H9 (cell line): ENCODE results near the gene ERFE. TPM values are rescaled to one million over a fixed set of nuclear protein-coding genes. Genes with fewer than 3 reads are reported as not detected.

Source experiments
- DNase-seq: peaks from one replicate; pipeline ENCODE4 v3.0.0-alpha.2; 2017
- H2AFZ ChIP-seq: one replicate; pipeline ENCODE4 v1.6.1; 2013; ENCODE audit warnings: mild to moderate bottlenecking, low read length, control low read depth, moderate library complexity
- H2AK5ac ChIP-seq: 2 replicates; pipeline ENCODE4 v1.6.1; 2013; ENCODE audit warnings: low read length, control low read depth, mixed read lengths; ENCODE audit not compliant: insufficient read length
- H2BK120ac ChIP-seq: one replicate; pipeline ENCODE4 v1.6.1; 2013; ENCODE audit warnings: low read depth, mild to moderate bottlenecking, low read length, control low read depth, inconsistent platforms; ENCODE audit not compliant: poor library complexity, severe bottlenecking
- H2BK12ac ChIP-seq: 2 replicates; pipeline ENCODE4 v1.6.1; 2013; ENCODE audit warnings: low read length, control low read depth, mixed read lengths, low read depth; ENCODE audit not compliant: insufficient read length
- H2BK15ac ChIP-seq: 2 replicates; pipeline ENCODE4 v1.6.1; 2013; ENCODE audit warnings: low read depth, low read length, control low read depth
- H2BK20ac ChIP-seq: one replicate; pipeline ENCODE4 v1.6.1; 2013; ENCODE audit warnings: low read depth, mild to moderate bottlenecking, low read length, control low read depth, inconsistent platforms; ENCODE audit not compliant: poor library complexity, severe bottlenecking
- H2BK5ac ChIP-seq: 2 replicates; pipeline ENCODE4 v1.6.1; 2013; ENCODE audit warnings: low read length, control low read depth, mixed read lengths; ENCODE audit not compliant: insufficient read length
- H3K14ac ChIP-seq: 2 replicates; pipeline ENCODE4 v1.6.1; 2013; ENCODE audit warnings: low read length, control low read depth; ENCODE audit not compliant: insufficient read depth
- H3K18ac ChIP-seq: 2 replicates; pipeline ENCODE4 v1.6.1; 2013; ENCODE audit warnings: low read depth, mild to moderate bottlenecking, mixed read lengths, low read length, control low read depth; ENCODE audit not compliant: insufficient read length
- H3K23ac ChIP-seq: 2 replicates; pipeline ENCODE4 v1.6.1; 2013; ENCODE audit warnings: low read length, control low read depth, mixed read lengths, low read depth; ENCODE audit not compliant: insufficient read length
- H3K23me2 ChIP-seq: 2 replicates; pipeline ENCODE4 v1.6.1; 2013; ENCODE audit warnings: low read depth, mild to moderate bottlenecking, mixed read lengths, low read length, control low read depth; ENCODE audit not compliant: insufficient read length, poor library complexity, severe bottlenecking
- H3K27ac ChIP-seq: 2 replicates; pipeline ENCODE4 v1.5.1; 2013; ENCODE audit warnings: low read length, control low read depth, mixed read lengths, low read depth; ENCODE audit not compliant: insufficient read length
- H3K27me3 ChIP-seq: 2 replicates; pipeline ENCODE4 v1.6.1; 2013; ENCODE audit warnings: low read length, control low read depth, inconsistent platforms; ENCODE audit not compliant: insufficient read depth
- H3K4ac ChIP-seq: 2 replicates; pipeline ENCODE4 v1.6.1; 2013; ENCODE audit warnings: low read depth, mild to moderate bottlenecking, control low read depth, inconsistent platforms, low read length, moderate library complexity
- H3K4me1 ChIP-seq: 2 replicates; pipeline ENCODE4 v1.6.1; 2013; ENCODE audit warnings: low read length, control low read depth, inconsistent platforms; ENCODE audit not compliant: insufficient read depth
- H3K4me2 ChIP-seq: 2 replicates; pipeline ENCODE4 v1.6.1; 2013; ENCODE audit warnings: low read length, control low read depth, mixed read lengths; ENCODE audit not compliant: insufficient read length, insufficient read depth
- H3K56ac ChIP-seq: 2 replicates; pipeline ENCODE4 v1.6.1; 2013; ENCODE audit warnings: low read depth, mild to moderate bottlenecking, mixed read lengths, low read length, control low read depth; ENCODE audit not compliant: insufficient read length
- H3K79me1 ChIP-seq: 2 replicates; pipeline ENCODE4 v1.6.1; 2013; ENCODE audit warnings: low read depth, mild to moderate bottlenecking, moderate library complexity, low read length, control low read depth, inconsistent platforms; ENCODE audit not compliant: insufficient read depth, poor library complexity, severe bottlenecking
- H3K79me2 ChIP-seq: 2 replicates; pipeline ENCODE4 v1.6.1; 2013; ENCODE audit warnings: low read length, control low read depth, inconsistent platforms; ENCODE audit not compliant: insufficient read depth
- H3K9ac ChIP-seq: 2 replicates; pipeline ENCODE4 v1.6.1; 2013; ENCODE audit warnings: low read length, control low read depth, mixed read lengths; ENCODE audit not compliant: insufficient read length; ENCODE audit errors: extremely low read depth
- H3K9me3 ChIP-seq: one replicate; pipeline ENCODE4 v1.6.1; 2013; ENCODE audit warnings: low read depth, low read length, inconsistent platforms; ENCODE audit not compliant: control insufficient read depth
- H3T11ph ChIP-seq: one replicate; pipeline ENCODE4 v1.6.1; 2013; ENCODE audit warnings: mild to moderate bottlenecking, low read length, control low read depth, inconsistent platforms
- H4K20me1 ChIP-seq: one replicate; pipeline ENCODE4 v1.6.1; 2013; ENCODE audit not compliant: control insufficient read depth, insufficient read length, insufficient read depth
- H4K5ac ChIP-seq: 2 replicates; pipeline ENCODE4 v1.6.1; 2013; ENCODE audit warnings: low read depth, mild to moderate bottlenecking, mixed read lengths, low read length, control low read depth; ENCODE audit not compliant: insufficient read length
- H4K8ac ChIP-seq: replicated peaks from 2 replicates; pipeline ENCODE4 v1.6.1; 2013; ENCODE audit warnings: low read length, control low read depth, mixed read lengths, low read depth; ENCODE audit not compliant: insufficient read length
- H4K91ac ChIP-seq: 2 replicates; pipeline ENCODE4 v1.6.1; 2013; ENCODE audit warnings: low read depth, mild to moderate bottlenecking, moderate library complexity, mixed read lengths, low read length, control low read depth; ENCODE audit not compliant: insufficient read length
- H3K27ac Mint-ChIP-seq, 3 experiments: 2 replicates in 2 of 3; 3 replicates in 1 of 3; pipeline ENCODE4 v1.8.0; 2020 to 2021; ENCODE audit warnings: mixed read lengths in 3 of 3, mild to moderate bottlenecking in 1 of 3, moderate library complexity in 1 of 3
- H3K27me3 Mint-ChIP-seq: 2 replicates; pipeline ENCODE4 v1.8.0; 2021; ENCODE audit warnings: low read depth, mild to moderate bottlenecking, moderate library complexity, mixed read lengths
- H3K36me3 Mint-ChIP-seq, 3 experiments: 2 replicates in 2 of 3; 3 replicates in 1 of 3; pipeline ENCODE4 v1.8.0; 2020 to 2021; ENCODE audit warnings: low read depth in 3 of 3, mixed read lengths in 3 of 3; ENCODE audit not compliant: insufficient read depth in 1 of 3
- H3K4me1 Mint-ChIP-seq, 2 experiments: 2 replicates each; pipeline ENCODE4 v1.8.0; 2020; ENCODE audit warnings: mixed read lengths in 2 of 2
- H3K4me3 Mint-ChIP-seq, 2 experiments: 2 replicates in 1 of 2; 3 replicates in 1 of 2; pipeline ENCODE4 v1.8.0; 2020 to 2021; ENCODE audit warnings: mild to moderate bottlenecking in 2 of 2, mixed read lengths in 2 of 2, moderate library complexity in 1 of 2
- H3K9me3 Mint-ChIP-seq, 2 experiments: 2 replicates in 1 of 2; 3 replicates in 1 of 2; pipeline ENCODE4 v1.8.0; 2020; ENCODE audit warnings: mild to moderate bottlenecking in 2 of 2, mixed read lengths in 2 of 2, moderate library complexity in 1 of 2
- WGBS: extraction: QIAGEN DNeasy Blood & Tissue Kit; methylation state at CpG from one replicate; pipeline ENCODE4 v1.1.7; 2013; ENCODE audit warnings: missing lambda C conversion rate, low lambda C conversion rate, mixed read lengths; ENCODE audit not compliant: insufficient read length; ENCODE audit errors: extremely low coverage; 5-methylcytosine and 5-hydroxymethylcytosine counted together
- total RNA-seq: library from RNA; stranded (reverse); gene quantifications from 2 replicates; pipeline ENCODE4 v1.2.1, GENCODE V29; 2021
- TF ChIP-seq, protein P1 (sequence below): fragments of 200-600 bp; sonication (generic); conservative IDR thresholded peaks from 3 replicates; pipeline ENCODE4 v1.8.0; 2021; ENCODE audit warnings: antibody characterized with exemption, mild to moderate bottlenecking

Gene ERFE
- total RNA-seq, 1 experiment from 2014 or later, result 2.1 TPM

DNA sequence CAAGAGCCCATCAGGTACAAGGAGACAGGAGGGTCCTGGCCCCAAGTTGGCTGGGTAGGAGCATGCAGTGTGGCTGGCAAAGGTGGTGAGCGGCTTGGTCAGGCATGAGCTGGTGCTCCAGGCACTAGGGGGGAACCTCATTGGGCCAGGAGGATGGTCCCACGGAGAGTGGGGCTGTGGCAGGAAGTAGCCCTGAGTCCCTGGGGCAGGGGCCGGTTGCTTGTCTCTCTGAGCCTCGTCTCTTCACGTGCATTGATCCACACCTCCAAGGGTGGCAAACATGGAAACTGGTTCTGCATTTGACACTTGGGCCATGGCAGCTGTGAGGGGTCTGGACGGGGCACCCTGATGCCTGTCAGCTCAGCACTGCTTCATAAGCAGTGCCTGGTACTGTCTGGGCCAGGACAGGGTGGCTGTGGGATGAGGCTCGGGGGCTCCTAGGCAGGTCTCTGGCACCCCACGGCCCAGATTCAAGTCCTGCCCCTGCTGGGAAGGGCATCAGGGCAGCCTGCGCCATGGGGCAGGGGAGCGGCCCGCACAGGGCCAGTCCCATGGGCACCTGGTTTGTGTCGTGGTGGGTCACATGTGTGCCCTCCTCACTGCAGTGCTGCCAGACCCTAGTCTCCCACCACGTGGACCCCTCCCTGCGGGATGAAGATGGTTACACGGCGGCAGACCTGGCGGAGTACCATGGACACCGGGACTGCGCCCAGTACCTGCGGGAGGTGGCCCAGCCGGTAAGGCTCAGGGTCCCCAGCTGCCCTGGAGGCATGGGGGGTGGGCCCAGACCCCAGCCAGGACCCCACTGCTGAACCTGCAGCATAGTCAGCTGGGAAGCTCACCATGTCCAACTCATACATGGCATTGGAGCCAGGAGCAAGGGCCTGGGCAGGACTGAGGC, 42.2 kb upstream of the ERFE start:
- H3K9ac ChIP-seq, result no peak overlapping the region
- no CpG with 5 or more reads among the region's 21 CpGs for WGBS
- H3K27me3 ChIP-seq, result no peaks in the 10 kb centered on the region
- no peak overlapping the region for H3K56ac ChIP-seq
- no peaks in the 10 kb centered on the region for H3K9me3 ChIP-seq
- H3K79me1 ChIP-seq, result no peaks in the 10 kb centered on the region
- H2BK12ac ChIP-seq, result no peak overlapping the region
- H3T11ph ChIP-seq, result no peak overlapping the region
- H3K27ac ChIP-seq, result no peak overlapping the region
- DNase-seq, result no peak
- H2AK5ac ChIP-seq, result no peak overlapping the region
- H3K9me3 Mint-ChIP-seq, result peaks cover 15 to 26% of the 10 kb centered on the region in 2 experiments
- H3K18ac ChIP-seq, result no peak overlapping the region
- H4K8ac ChIP-seq, result no peak overlapping the region
- H4K20me1 ChIP-seq, result no peaks in the 10 kb centered on the region
- H3K79me2 ChIP-seq, result no peaks in the 10 kb centered on the region
- H3K27ac Mint-ChIP-seq, result peak overlapping the region in 1 of 3 experiments; percentile 92; a peak in 1 of 7 replicates
- no peak overlapping the region; the same call in 1 of the 2 replicates for H3K14ac ChIP-seq
- no peak overlapping the region for H3K4me3 Mint-ChIP-seq
- peaks cover 12% of the 10 kb centered on the region for H3K27me3 Mint-ChIP-seq
- no peak overlapping the region for H2BK120ac ChIP-seq
- H3K4me1 Mint-ChIP-seq, result no peaks in the 10 kb centered on the region; a peak in 1 of 4 replicates
- H3K23ac ChIP-seq, result no peak overlapping the region
- H3K36me3 Mint-ChIP-seq, result peaks cover 0 to 9% (median 0%) of the 10 kb centered on the region in 3 experiments; a peak in 3 of 7 replicates
- H4K5ac ChIP-seq, result no peak overlapping the region
- TF ChIP-seq, protein P1, sequence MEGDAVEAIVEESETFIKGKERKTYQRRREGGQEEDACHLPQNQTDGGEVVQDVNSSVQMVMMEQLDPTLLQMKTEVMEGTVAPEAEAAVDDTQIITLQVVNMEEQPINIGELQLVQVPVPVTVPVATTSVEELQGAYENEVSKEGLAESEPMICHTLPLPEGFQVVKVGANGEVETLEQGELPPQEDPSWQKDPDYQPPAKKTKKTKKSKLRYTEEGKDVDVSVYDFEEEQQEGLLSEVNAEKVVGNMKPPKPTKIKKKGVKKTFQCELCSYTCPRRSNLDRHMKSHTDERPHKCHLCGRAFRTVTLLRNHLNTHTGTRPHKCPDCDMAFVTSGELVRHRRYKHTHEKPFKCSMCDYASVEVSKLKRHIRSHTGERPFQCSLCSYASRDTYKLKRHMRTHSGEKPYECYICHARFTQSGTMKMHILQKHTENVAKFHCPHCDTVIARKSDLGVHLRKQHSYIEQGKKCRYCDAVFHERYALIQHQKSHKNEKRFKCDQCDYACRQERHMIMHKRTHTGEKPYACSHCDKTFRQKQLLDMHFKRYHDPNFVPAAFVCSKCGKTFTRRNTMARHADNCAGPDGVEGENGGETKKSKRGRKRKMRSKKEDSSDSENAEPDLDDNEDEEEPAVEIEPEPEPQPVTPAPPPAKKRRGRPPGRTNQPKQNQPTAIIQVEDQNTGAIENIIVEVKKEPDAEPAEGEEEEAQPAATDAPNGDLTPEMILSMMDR, result no peak
- H3K23me2 ChIP-seq, result peaks cover 5% of the 10 kb centered on the region
- H2BK5ac ChIP-seq, result no peak overlapping the region
- no peak overlapping the region for H3K4me2 ChIP-seq
- H3K4me1 ChIP-seq, result no peaks in the 10 kb centered on the region
- H4K91ac ChIP-seq, result no peak overlapping the region
- H3K4ac ChIP-seq, result no peak overlapping the region
- H2BK15ac ChIP-seq, result no peak overlapping the region
- no peak overlapping the region for H2BK20ac ChIP-seq
- no peak overlapping the region for H2AFZ ChIP-seq
